IMR-90 (cell line): ENCODE data around the gene ANKRD27. TPM values are rescaled to one million over a fixed set of nuclear protein-coding genes. Genes with fewer than 3 reads are reported as not detected.
"Not testable (repeated sequence)": the region's sequence is repeated elsewhere in the genome, so short reads cannot be mapped to it uniquely, and the experiment has no call there.

Experiments
- ATAC-seq: fragments of 200-7000 bp; cut with Tn5 transposase; 2 replicates; pipeline ENCODE4 v1.9.1; 2020; ENCODE audit warnings: low read depth, mild to moderate bottlenecking, moderate library complexity
- BruUV-seq: library from RNA; stranded (reverse); fragments of 400-500 nt; replicated peaks from 2 replicates; lab custom pipeline; 2021; lab: Mats Ljungman, UMichigan
- CTCF ChIA-PET: fragments of 300-600 bp; formaldehyde crosslinking; extraction: SDS; loops from one replicate; lab custom pipeline; 2021; ENCODE audit warnings: antibody characterized with exemption; lab: Yijun Ruan, JAX
- POLR2A ChIA-PET: fragments of 300-600 bp; sonication (Branson Sonifier 250); formaldehyde crosslinking; loops from one replicate; lab custom pipeline; 2022; ENCODE audit warnings: antibody characterized with exemption; ENCODE audit not compliant: unreplicated experiment; lab: Charles Lee
- DNase-seq: peaks from one replicate; pipeline ENCODE4 v3.0.0; 2013
- H2AFZ ChIP-seq: replicated peaks from 2 replicates; pipeline ENCODE3; 2013; ENCODE audit warnings: low read length, mild to moderate bottlenecking; ENCODE audit not compliant: poor library complexity
- H2AK5ac ChIP-seq: 2 replicates; pipeline ENCODE4 v1.6.1; 2013; ENCODE audit warnings: low read depth, low read length, inconsistent platforms
- H2AK9ac ChIP-seq: replicated peaks from 2 replicates; pipeline ENCODE3; 2013; ENCODE audit warnings: mild to moderate bottlenecking, low read depth, low read length, moderate library complexity; ENCODE audit not compliant: poor library complexity
- H2BK120ac ChIP-seq: 2 replicates; pipeline ENCODE4 v1.6.1; 2013; ENCODE audit warnings: low read depth, low read length, inconsistent platforms
- H2BK15ac ChIP-seq: 3 replicates; pipeline ENCODE4 v1.6.1; 2013; ENCODE audit warnings: low read depth, low read length, inconsistent platforms
- H2BK20ac ChIP-seq: 2 replicates; pipeline ENCODE4 v1.6.1; 2013; ENCODE audit warnings: low read depth, mild to moderate bottlenecking, inconsistent platforms, low read length, moderate library complexity
- H2BK5ac ChIP-seq: 2 replicates; pipeline ENCODE4 v1.6.1; 2013; ENCODE audit warnings: mild to moderate bottlenecking, low read depth, low read length, inconsistent platforms; ENCODE audit not compliant: poor library complexity, severe bottlenecking
- H3K14ac ChIP-seq: replicated peaks from 2 replicates; pipeline ENCODE4 v1.6.1; 2013; ENCODE audit warnings: low read depth, low read length, inconsistent platforms
- H3K18ac ChIP-seq: 2 replicates; pipeline ENCODE4 v1.6.1; 2013; ENCODE audit warnings: low read depth, low read length, control low read depth
- H3K23ac ChIP-seq: 2 replicates; pipeline ENCODE4 v1.6.1; 2013; ENCODE audit warnings: low read depth, low read length, inconsistent platforms
- H3K27ac ChIP-seq: 2 replicates; pipeline ENCODE4 v1.5.1; 2013; ENCODE audit warnings: mild to moderate bottlenecking, control low read depth, low read length; ENCODE audit not compliant: insufficient read depth
- H3K27me3 ChIP-seq: 2 replicates; pipeline ENCODE4 v1.6.1; 2013; ENCODE audit warnings: low read length; ENCODE audit not compliant: control insufficient read depth, insufficient read depth
- H3K36me3 ChIP-seq: 2 replicates; pipeline ENCODE4 v1.6.1; 2013; ENCODE audit warnings: low read length, mixed read lengths; ENCODE audit not compliant: control insufficient read depth, insufficient read depth
- H3K4ac ChIP-seq: 2 replicates; pipeline ENCODE4 v1.6.1; 2013; ENCODE audit warnings: low read depth, low read length, inconsistent platforms
- H3K4me1 ChIP-seq: 2 replicates; pipeline ENCODE4 v1.6.1; 2013; ENCODE audit warnings: low read length, mixed read lengths; ENCODE audit not compliant: control insufficient read depth, insufficient read depth
- H3K4me2 ChIP-seq: 2 replicates; pipeline ENCODE4 v1.6.1; 2013; ENCODE audit warnings: low read depth, mild to moderate bottlenecking, control low read depth, low read length, moderate library complexity
- H3K4me3 ChIP-seq: 2 replicates; pipeline ENCODE4 v1.5.1; 2013; ENCODE audit warnings: low read depth, mild to moderate bottlenecking, control low read depth, low read length, moderate library complexity; ENCODE audit not compliant: insufficient read depth
- H3K56ac ChIP-seq: 2 replicates; pipeline ENCODE4 v1.6.1; 2013; ENCODE audit warnings: low read length, inconsistent platforms; ENCODE audit not compliant: insufficient read depth; ENCODE audit errors: extremely low read depth
- H3K79me1 ChIP-seq, 2 experiments: 2 replicates each; pipeline ENCODE4 v1.6.1; 2013; ENCODE audit warnings: low read length in 2 of 2, inconsistent platforms in 1 of 2, low read depth in 1 of 2
- H3K9ac ChIP-seq: 2 replicates; pipeline ENCODE4 v1.6.1; 2013; ENCODE audit warnings: low read depth, low read length, control low read depth
- H3K9me1 ChIP-seq: 2 replicates; pipeline ENCODE4 v1.6.1; 2013; ENCODE audit warnings: low read length, inconsistent platforms; ENCODE audit not compliant: insufficient read depth
- H3K9me3 ChIP-seq: 2 replicates; pipeline ENCODE4 v1.6.1; 2013; ENCODE audit warnings: low read length; ENCODE audit not compliant: control insufficient read depth, insufficient read depth
- H4K20me1 ChIP-seq: 2 replicates; pipeline ENCODE4 v1.6.1; 2013; ENCODE audit warnings: low read length, inconsistent platforms; ENCODE audit not compliant: insufficient read depth
- H4K5ac ChIP-seq: 2 replicates; pipeline ENCODE4 v1.6.1; 2013; ENCODE audit warnings: mild to moderate bottlenecking, low read depth, low read length, control low read depth
- H4K8ac ChIP-seq, 2 experiments: 2 replicates each; pipeline ENCODE4 v1.6.1; 2013; ENCODE audit warnings: low read depth in 2 of 2, low read length in 2 of 2, control low read depth in 1 of 2, inconsistent platforms in 1 of 2
- H4K91ac ChIP-seq: 2 replicates; pipeline ENCODE4 v1.6.1; 2013; ENCODE audit warnings: low read depth, low read length, inconsistent platforms; ENCODE audit not compliant: insufficient read depth
- FOS ChIP-seq: fragments of 150-350 bp; IDR thresholded peaks from 2 replicates; pipeline ENCODE4 v1.6.1; 2016; ENCODE audit warnings: low read depth, low read length
- MAFK ChIP-seq: IDR thresholded peaks from 2 replicates; pipeline ENCODE4 v1.6.1; 2012; ENCODE audit warnings: low read depth, low read length, improper control_type of control experiment
- WGBS, 2 experiments: methylation state at CpG; one replicate each; pipeline versions ENCODE4 v1.1.5 to v1.1.7; 2013; ENCODE audit warnings: missing lambda C conversion rate in 2 of 2; ENCODE audit not compliant: insufficient read length in 1 of 2; ENCODE audit errors: extremely low coverage in 2 of 2; 5-methylcytosine and 5-hydroxymethylcytosine counted together
- dilution Hi-C: fragments of 300-500 bp; cut with HindIII; formaldehyde crosslinking; loops from one replicate; pipeline ENCODE4 v1.14.3; 2018; ENCODE audit warnings: low sequenced_read_pairs; ENCODE audit not compliant: unreplicated experiment
- in situ Hi-C: fragments of 300-500 bp; cut with MboI; formaldehyde crosslinking; loops from 3 replicates; pipeline ENCODE4 v1.14.3; 2019; ENCODE audit warnings: low sequenced_read_pairs, inconsistent platforms, mixed read lengths
- intact Hi-C: fragments of 100-400 bp; cut with micrococcal nuclease; formaldehyde crosslinking; loops from 2 replicates; pipeline ENCODE4 v1.10.0; 2022
- polyA plus RNA-seq, 3 experiments: library from polyadenylated mRNA; depleted of rRNA; stranded (reverse); fragments of >200 nt; gene quantifications; 2 replicates each; pipeline ENCODE4 v1.2.3, GENCODE V29; 2012; ENCODE audit warnings: low replicate concordance in 1 of 3
- total RNA-seq: library from RNA; depleted of rRNA; stranded (reverse); fragments of >200 nt; gene quantifications from 2 replicates; pipeline ENCODE4 v1.2.3, GENCODE V29; 2012
- TF ChIP-seq, protein P1 (sequence below): conservative IDR thresholded peaks from 2 replicates; pipeline ENCODE4 v1.5.1; 2012; ENCODE audit warnings: mild to moderate bottlenecking, low read depth, low read length, improper control_type of control experiment

Gene ANKRD27
- total and polyA plus RNA-seq, 2 of the 4 experiments (the other 2 are of a cell fraction): 16.7 to 35.0 TPM

DNA sequence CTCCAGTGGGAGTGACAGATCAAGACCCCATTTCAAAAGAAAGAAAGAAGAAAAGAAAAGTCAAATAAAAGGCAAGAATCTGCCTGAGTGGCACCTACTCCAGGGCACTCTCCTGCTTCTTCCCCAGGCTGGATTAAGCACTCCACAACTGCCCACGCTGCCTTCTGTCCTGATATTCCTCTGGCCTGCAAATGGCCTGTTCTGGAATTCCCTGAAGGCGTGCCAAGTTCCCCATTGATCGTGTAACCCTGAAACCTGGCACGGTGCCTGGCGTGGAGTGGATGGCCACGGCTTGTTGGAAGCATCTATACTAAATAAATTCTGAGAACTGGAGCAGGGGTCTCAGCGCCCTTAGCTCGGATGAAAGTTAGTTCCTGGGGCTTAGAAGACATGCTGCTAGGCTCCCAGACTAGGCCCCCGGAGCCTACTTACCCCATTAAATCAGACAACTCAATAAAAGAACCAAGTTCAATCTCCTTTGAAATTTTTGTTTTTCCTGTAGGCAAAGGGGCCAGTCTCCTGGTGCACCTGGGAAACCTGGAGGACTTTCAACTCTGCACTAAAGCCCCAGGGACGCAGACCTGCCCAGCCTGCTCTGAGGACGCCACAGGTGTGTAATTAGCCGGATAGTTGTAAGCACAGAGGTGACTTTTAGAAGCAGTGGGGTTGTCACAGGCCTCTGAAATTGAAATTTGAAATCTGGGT is 21.9 kb downstream of the ANKRD27 start:
- Histone ChIP-seq H3K4me3 (no peak overlapping the region), H3K18ac (no peak overlapping the region), H2BK5ac (no peak overlapping the region), H2BK20ac (no peak overlapping the region), H2AFZ (no peak overlapping the region), H3K56ac (no peak overlapping the region), H4K8ac (no peak overlapping the region; a peak in 1 of 4 replicates), H4K5ac (no peak overlapping the region), H2AK5ac (no peak overlapping the region), H3K14ac (no peak overlapping the region), H3K36me3 (peaks cover 16% of the 10 kb centered on the region; the same call in 1 of the 2 replicates), H3K9ac (no peak overlapping the region), H3K9me1 (0 out of 2 replicates have a peak, but pooled peaks cover 5% of the 10 kb centered on the region), H3K9me3 (no peaks in the 10 kb centered on the region), H3K27ac (no peak overlapping the region), H2AK9ac (no peak overlapping the region), H4K91ac (no peak overlapping the region), H2BK15ac (no peak overlapping the region), H3K4me2 (no peak overlapping the region), H2BK120ac (no peak overlapping the region), H3K79me1 (peaks cover 6 to 41% of the 10 kb centered on the region in 2 experiments; a peak in 3 of 4 replicates), H3K4ac (no peak overlapping the region), H3K23ac (no peak overlapping the region), H3K4me1 (peaks cover 2% of the 10 kb centered on the region; the same call in 1 of the 2 replicates), H3K27me3 (no peaks in the 10 kb centered on the region), H4K20me1 (no peaks in the 10 kb centered on the region; the same call in 1 of the 2 replicates)
- ATAC-seq: peak; percentile 89
- TF ChIP-seq FOS (no peak), MAFK (no peak)
- TF ChIP-seq, protein P1, sequence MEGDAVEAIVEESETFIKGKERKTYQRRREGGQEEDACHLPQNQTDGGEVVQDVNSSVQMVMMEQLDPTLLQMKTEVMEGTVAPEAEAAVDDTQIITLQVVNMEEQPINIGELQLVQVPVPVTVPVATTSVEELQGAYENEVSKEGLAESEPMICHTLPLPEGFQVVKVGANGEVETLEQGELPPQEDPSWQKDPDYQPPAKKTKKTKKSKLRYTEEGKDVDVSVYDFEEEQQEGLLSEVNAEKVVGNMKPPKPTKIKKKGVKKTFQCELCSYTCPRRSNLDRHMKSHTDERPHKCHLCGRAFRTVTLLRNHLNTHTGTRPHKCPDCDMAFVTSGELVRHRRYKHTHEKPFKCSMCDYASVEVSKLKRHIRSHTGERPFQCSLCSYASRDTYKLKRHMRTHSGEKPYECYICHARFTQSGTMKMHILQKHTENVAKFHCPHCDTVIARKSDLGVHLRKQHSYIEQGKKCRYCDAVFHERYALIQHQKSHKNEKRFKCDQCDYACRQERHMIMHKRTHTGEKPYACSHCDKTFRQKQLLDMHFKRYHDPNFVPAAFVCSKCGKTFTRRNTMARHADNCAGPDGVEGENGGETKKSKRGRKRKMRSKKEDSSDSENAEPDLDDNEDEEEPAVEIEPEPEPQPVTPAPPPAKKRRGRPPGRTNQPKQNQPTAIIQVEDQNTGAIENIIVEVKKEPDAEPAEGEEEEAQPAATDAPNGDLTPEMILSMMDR: no peak
- no CpG with 5 or more reads among the region's 12 CpGs for WGBS, 2 experiments
- no TSS peak for BruUV-seq
- intact Hi-C loops (no loop called here), in situ Hi-C loops (no loop called here), dilution Hi-C loops (no loop called here)
- peak; percentile 81 for DNase-seq
- POLR2A ChIA-PET: no interaction called here
- CTCF ChIA-PET: no interaction called here

DNA sequence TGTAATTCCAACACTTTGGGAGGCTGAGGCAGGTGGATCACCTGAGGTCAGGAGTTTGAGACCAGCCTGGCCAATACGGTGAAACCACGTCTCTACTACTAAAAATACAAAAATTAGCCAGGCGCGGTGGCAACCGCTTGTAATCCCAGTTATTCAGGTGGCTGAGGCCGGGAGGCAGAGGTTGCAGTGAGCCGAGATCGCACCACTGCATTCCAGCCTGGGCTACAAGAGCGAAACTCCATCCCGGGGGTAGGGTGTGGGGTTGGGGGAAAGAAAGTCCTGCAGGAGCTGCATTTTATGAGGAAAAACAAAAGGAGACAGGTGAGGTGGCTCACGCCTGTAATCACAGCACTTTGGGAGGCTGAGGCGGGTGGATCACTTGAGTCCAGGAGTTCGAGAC is 22.6 kb downstream of the ANKRD27 start:
- DNase-seq, H2BK15ac ChIP-seq, H3K27ac ChIP-seq, H4K20me1 ChIP-seq, BruUV-seq, H3K4me3 ChIP-seq, H3K23ac ChIP-seq, intact Hi-C loops, H2BK5ac ChIP-seq, H3K27me3 ChIP-seq, H3K4ac ChIP-seq, H3K14ac ChIP-seq, POLR2A ChIA-PET, H4K5ac ChIP-seq, H3K9me3 ChIP-seq, H2BK20ac ChIP-seq, H3K9me1 ChIP-seq, in situ Hi-C loops, H3K4me1 ChIP-seq, H2AK5ac ChIP-seq, H2AFZ ChIP-seq, H3K9ac ChIP-seq, H3K4me2 ChIP-seq, H2AK9ac ChIP-seq, H4K91ac ChIP-seq, dilution Hi-C loops, CTCF ChIA-PET, H4K8ac ChIP-seq, H3K18ac ChIP-seq, ATAC-seq, H3K56ac ChIP-seq, H2BK120ac ChIP-seq: not testable (repeated sequence)
- WGBS, 2 experiments: 100% methylated on average over 4 of the region's 13 CpGs; no CpG with 5 or more reads in 1 of the 2 experiments
- Histone ChIP-seq H3K36me3 (peaks cover 17% of the 10 kb centered on the region; the same call in 1 of the 2 replicates), H3K79me1 (peaks cover 6 to 41% of the 10 kb centered on the region in 2 experiments; a peak in 2 of 4 replicates)
